Esophagus muscularis mucosa (tissue), 4 donors: ENCODE measurements around the gene GCLC. TPM values are rescaled to one million over a fixed set of nuclear protein-coding genes. Genes with fewer than 3 reads are reported as not detected.
A peak's percentile ranks its signal among the peaks of the same experiment; 100 is the strongest.

Experiments used
- DNase-seq: peaks from one replicate; pipeline ENCODE4 v3.0.0-alpha.2; 2017; ENCODE audit errors: extremely low spot score
- H3K27ac ChIP-seq, 4 donors: fragments of 200-600 bp; sonication (generic); replicated peaks in 1 of 4; 1 replicate in 3 of 4; 2 replicates in 1 of 4; pipeline ENCODE4 v1.5.1; 2016 to 2019; ENCODE audit warnings: mild to moderate bottlenecking in 1 of 4
- H3K27me3 ChIP-seq, 4 donors: fragments of 200-600 bp; sonication (generic); one replicate each; pipeline versions ENCODE4 v1.5.1 to v1.6.0; 2016 to 2019
- H3K36me3 ChIP-seq, 4 donors: fragments of 200-600 bp; sonication (generic); one replicate each; pipeline ENCODE4 v1.5.1; 2016 to 2019
- H3K4me1 ChIP-seq, 4 donors: fragments of 200-600 bp; sonication (generic); one replicate each; pipeline ENCODE4 v1.5.1; 2016 to 2019
- H3K4me3 ChIP-seq, 4 donors: fragments of 200-600 bp; sonication (generic); 1 replicate in 2 of 4; 2 replicates in 2 of 4; pipeline ENCODE4 v1.5.1; 2016 to 2019; ENCODE audit warnings: mild to moderate bottlenecking in 4 of 4, moderate library complexity in 1 of 4
- H3K9me3 ChIP-seq, 4 donors: fragments of 200-600 bp; sonication (generic); 1 replicate in 3 of 4; 2 replicates in 1 of 4; pipeline ENCODE4 v1.5.1; 2016 to 2019
- EP300 ChIP-seq: sonication (generic); formaldehyde crosslinking; IDR thresholded peaks from one replicate; pipeline ENCODE4 v1.6.1; 2017; ENCODE audit warnings: antibody characterized with exemption
- POLR2A ChIP-seq: fragments of 450-650 bp; IDR thresholded peaks from one replicate; pipeline ENCODE4 v1.6.1; 2017; ENCODE audit warnings: antibody characterized with exemption, moderate library complexity, mild to moderate bottlenecking, low read depth
- POLR2AphosphoS5 ChIP-seq, 2 donors: sonication (generic); formaldehyde crosslinking; IDR thresholded peaks; one replicate each; pipeline ENCODE4 v1.6.1; 2017; ENCODE audit warnings: antibody characterized with exemption in 2 of 2
- WGBS: methylation state at CpG from one replicate; pipeline ENCODE4 v1.1.5; 2018; 5-methylcytosine and 5-hydroxymethylcytosine counted together
- intact Hi-C: fragments of 100-400 bp; cut with DNase I; formaldehyde crosslinking; loops from one replicate; pipeline ENCODE4 v1.15.1; 2023
- total RNA-seq, 4 donors: library from RNA; depleted of rRNA; stranded (reverse); fragments of >200 nt; gene quantifications; one replicate each; pipeline versions ENCODE4 v1.1.0 to v1.2.1, GENCODE V29; 2016
- TF ChIP-seq, protein P1 (sequence below), 3 experiments: fragments of 200-600 bp in 2 of 3; fragments of 450-650 bp in 1 of 3; sonication (generic) in 2 of 3; IDR thresholded peaks; one replicate each; pipeline ENCODE4 v1.5.1; 2017 to 2019; ENCODE audit warnings: antibody characterized with exemption in 3 of 3, mild to moderate bottlenecking in 2 of 3, moderate library complexity in 1 of 3

Gene GCLC
- total RNA-seq, 4 donors from 2014 or later, result 57.7 to 70.8 (median 64.6) TPM

DNA sequence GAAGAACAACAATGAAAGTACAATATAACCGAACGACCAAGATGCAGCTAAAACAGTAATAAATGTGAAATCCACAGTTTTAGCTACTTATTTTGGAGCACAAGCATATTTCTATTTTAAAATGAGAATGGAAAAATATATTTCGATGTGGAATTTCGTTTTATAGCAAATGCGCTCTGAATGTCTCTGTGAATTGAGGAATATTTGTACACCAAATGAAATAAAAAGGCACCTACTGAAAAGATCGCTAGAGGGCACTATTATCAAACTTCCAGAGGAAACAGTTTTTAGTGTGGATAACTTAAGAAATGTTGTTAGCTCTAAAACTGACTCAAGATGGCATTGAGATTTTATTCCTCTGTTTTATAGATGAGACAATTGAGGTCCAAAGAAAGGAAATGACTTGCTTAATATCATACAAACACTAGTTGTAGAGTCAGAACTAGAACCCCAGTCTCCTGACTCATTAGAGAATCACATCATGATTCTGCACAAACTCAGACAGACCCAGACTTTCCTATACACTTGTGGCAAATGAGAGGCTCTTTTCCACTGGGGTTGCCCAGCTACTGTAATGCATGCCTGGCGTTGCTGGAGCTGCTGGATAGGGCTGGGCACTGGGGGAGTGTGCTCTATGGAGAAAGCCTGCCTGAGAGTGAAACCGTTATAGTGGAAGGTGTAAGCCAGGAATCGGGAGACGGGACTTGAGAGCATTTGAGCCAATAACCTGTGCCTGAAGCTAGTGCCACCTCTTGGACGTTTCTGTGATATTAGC, 51.9 kb downstream of the GCLC start:
- DNase-seq, result no peak
- H3K27ac ChIP-seq, result peak overlapping the region in 3 of 4 donors; percentile 22 to 60 (median 56)

GRCh38 chr6:53487080-53487479, 57.8 kb downstream of the GCLC start:
- DNase-seq, result no peak
- Histone ChIP-seq H3K36me3 (no peaks in the 10 kb centered on the region), H3K4me1 (peaks cover 6 to 19% (median 17%) of the 10 kb centered on the region in 4 donors), H3K4me3 (no peak overlapping the region), H3K9me3 (no peaks in the 10 kb centered on the region), H3K27ac (no peak overlapping the region), H3K27me3 (no peaks in the 10 kb centered on the region)
- WGBS, result 41% methylated on average over 3 of the region's 3 CpGs
- intact Hi-C loops, result loop anchor here (10.0 kb wide), 1 partner anchor 122 kb away; no protein-coding TSS in a partner anchor
- TF ChIP-seq EP300 (no peak), POLR2AphosphoS5 (IDR thresholded peaks at IDR 0.05) (no peak), POLR2A (no peak)
- TF ChIP-seq, protein P1, sequence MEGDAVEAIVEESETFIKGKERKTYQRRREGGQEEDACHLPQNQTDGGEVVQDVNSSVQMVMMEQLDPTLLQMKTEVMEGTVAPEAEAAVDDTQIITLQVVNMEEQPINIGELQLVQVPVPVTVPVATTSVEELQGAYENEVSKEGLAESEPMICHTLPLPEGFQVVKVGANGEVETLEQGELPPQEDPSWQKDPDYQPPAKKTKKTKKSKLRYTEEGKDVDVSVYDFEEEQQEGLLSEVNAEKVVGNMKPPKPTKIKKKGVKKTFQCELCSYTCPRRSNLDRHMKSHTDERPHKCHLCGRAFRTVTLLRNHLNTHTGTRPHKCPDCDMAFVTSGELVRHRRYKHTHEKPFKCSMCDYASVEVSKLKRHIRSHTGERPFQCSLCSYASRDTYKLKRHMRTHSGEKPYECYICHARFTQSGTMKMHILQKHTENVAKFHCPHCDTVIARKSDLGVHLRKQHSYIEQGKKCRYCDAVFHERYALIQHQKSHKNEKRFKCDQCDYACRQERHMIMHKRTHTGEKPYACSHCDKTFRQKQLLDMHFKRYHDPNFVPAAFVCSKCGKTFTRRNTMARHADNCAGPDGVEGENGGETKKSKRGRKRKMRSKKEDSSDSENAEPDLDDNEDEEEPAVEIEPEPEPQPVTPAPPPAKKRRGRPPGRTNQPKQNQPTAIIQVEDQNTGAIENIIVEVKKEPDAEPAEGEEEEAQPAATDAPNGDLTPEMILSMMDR (IDR thresholded peaks at IDR 0.05), result no peak

More for the DNA sequence above, 51.9 kb downstream of the GCLC start:
- Histone ChIP-seq H3K4me3 (peak overlapping the region; percentile 13 to 32 (median 22)), H3K4me1 (peaks cover 0 to 49% (median 47%) of the 10 kb centered on the region in 4 donors), H3K27me3 (no peaks in the 10 kb centered on the region), H3K9me3 (no peaks in the 10 kb centered on the region), H3K36me3 (peaks cover 0 to 6% (median 2%) of the 10 kb centered on the region in 4 donors)
- TF ChIP-seq, protein P1 (IDR thresholded peaks at IDR 0.05), result peak; percentile 67 to 78 (median 71)
- no peak for TF ChIP-seq POLR2A
- no peak for TF ChIP-seq POLR2AphosphoS5 (IDR thresholded peaks at IDR 0.05)
- no peak for TF ChIP-seq EP300
- intact Hi-C loops, result loop anchor here (2.0 to 5.0 kb wide), 3 partner anchors 54 to 236 kb away; partner anchors contain the start of gene GCLC
- 25% methylated on average over 11 of the region's 11 CpGs for WGBS

- no peak overlapping the region for H3K4me3 ChIP-seq
- intact Hi-C loops, result loop anchor here (10.0 kb wide), 1 partner anchor 122 kb away; no protein-coding TSS in a partner anchor
- peaks cover 6 to 19% (median 17%) of the 10 kb centered on the region in 4 donors for H3K4me1 ChIP-seq
- H3K27ac ChIP-seq, result no peak overlapping the region
- TF ChIP-seq POLR2A, result no peak
- TF ChIP-seq, protein P1 (IDR thresholded peaks at IDR 0.05), result no peak
- no peak for TF ChIP-seq POLR2AphosphoS5 (IDR thresholded peaks at IDR 0.05)
- no peak for TF ChIP-seq EP300
- no peaks in the 10 kb centered on the region for H3K36me3 ChIP-seq
- H3K27me3 ChIP-seq, result no peaks in the 10 kb centered on the region
- WGBS, result 78% methylated on average over 3 of the region's 3 CpGs
- no peaks in the 10 kb centered on the region for H3K9me3 ChIP-seq
- DNase-seq, result no peak
These were observed 58.2 kb downstream of the GCLC start for GRCh38 chr6:53486679-53487078.

GRCh38 chr6:53484476-53485280, 60.2 kb downstream of the GCLC start:
- H3K4me3 ChIP-seq, result no peak overlapping the region
- WGBS, result 25% methylated on average over 9 of the region's 9 CpGs
- DNase-seq, result no peak
- intact Hi-C loops, result loop anchor here (1.0 to 10.0 kb wide), 3 partner anchors 120 to 377 kb away; no protein-coding TSS in a partner anchor
- H3K27ac ChIP-seq, result peak overlapping the region in 2 of 4 donors; percentile 0 to 58
- no peaks in the 10 kb centered on the region for H3K27me3 ChIP-seq
- no peaks in the 10 kb centered on the region for H3K36me3 ChIP-seq
- peaks cover 6 to 19% (median 17%) of the 10 kb centered on the region in 4 donors for H3K4me1 ChIP-seq
- no peaks in the 10 kb centered on the region for H3K9me3 ChIP-seq
- TF ChIP-seq POLR2AphosphoS5 (IDR thresholded peaks at IDR 0.05) (peak in 1 of 2 donors; percentile 12), POLR2A (no peak), EP300 (no peak)
- TF ChIP-seq, protein P1 (IDR thresholded peaks at IDR 0.05), result peak in 2 of 3 experiments; percentile 97 to 98
